A673 (cell line): ENCODE data around the gene UPK2. TPM values are rescaled to one million over a fixed set of nuclear protein-coding genes. Genes with fewer than 3 reads are reported as not detected.
A peak's percentile ranks its signal among the peaks of the same experiment; 100 is the strongest.

ENCODE experiments used
- BruUV-seq: library from RNA; stranded (reverse); fragments of 400-500 nt; replicated peaks from 2 replicates; lab custom pipeline; 2021; lab: Mats Ljungman, UMichigan
- CTCF ChIA-PET: fragments of 300-600 bp; sonication (Branson Sonifier 250); formaldehyde crosslinking; loops from one replicate; lab custom pipeline; 2022; ENCODE audit warnings: antibody characterized with exemption; lab: Charles Lee
- POLR2A ChIA-PET: fragments of 300-600 bp; sonication (Branson Sonifier 250); formaldehyde crosslinking; loops from one replicate; lab custom pipeline; 2022; ENCODE audit warnings: antibody characterized with exemption; ENCODE audit not compliant: low non-redundant PET; lab: Charles Lee
- DNase-seq: peaks from one replicate; pipeline ENCODE4 v3.0.0-alpha.2; 2015; ENCODE audit warnings: low spot score
- H3K27ac ChIP-seq: fragments of 200-600 bp; sonication (generic); 2 replicates; pipeline ENCODE4 v1.5.1; 2016; ENCODE audit warnings: mixed run types, low read depth, mild to moderate bottlenecking, mixed read lengths, antibody characterized with exemption, low read length; ENCODE audit not compliant: poor library complexity, severe bottlenecking
- H3K27me3 ChIP-seq: fragments of 200-600 bp; sonication (generic); replicated peaks from 2 replicates; pipeline ENCODE4 v1.6.1; 2017; ENCODE audit warnings: mixed run types, low read depth, mild to moderate bottlenecking, mixed read lengths, antibody characterized with exemption, low read length; ENCODE audit not compliant: insufficient read depth, poor library complexity
- H3K36me3 ChIP-seq: fragments of 200-600 bp; sonication (generic); 2 replicates; pipeline ENCODE4 v1.6.1; 2016; ENCODE audit warnings: mixed run types, mild to moderate bottlenecking, mixed read lengths, antibody characterized with exemption, low read length; ENCODE audit not compliant: insufficient read depth, poor library complexity, severe bottlenecking
- H3K4me1 ChIP-seq: fragments of 200-600 bp; sonication (generic); 2 replicates; pipeline ENCODE4 v1.6.1; 2017; ENCODE audit warnings: mixed run types, mild to moderate bottlenecking, mixed read lengths, antibody characterized with exemption, low read length; ENCODE audit not compliant: insufficient read depth, poor library complexity, severe bottlenecking
- H3K4me3 ChIP-seq: fragments of 200-600 bp; sonication (generic); 2 replicates; pipeline ENCODE4 v1.5.1; 2016; ENCODE audit warnings: low read depth, mixed run types, mild to moderate bottlenecking, mixed read lengths, low read length; ENCODE audit not compliant: poor library complexity, severe bottlenecking
- H3K9me3 ChIP-seq: fragments of 200-600 bp; sonication (generic); 2 replicates; pipeline ENCODE4 v1.6.1; 2016; ENCODE audit warnings: mixed run types, low read depth, mild to moderate bottlenecking, mixed read lengths, antibody characterized with exemption, low read length; ENCODE audit not compliant: poor library complexity, severe bottlenecking
- EZH2 ChIP-seq: fragments of 200-600 bp; sonication (generic); IDR thresholded peaks from 2 replicates; pipeline ENCODE4 v1.6.1; 2017; ENCODE audit warnings: borderline replicate concordance, low read depth, mild to moderate bottlenecking, mixed read lengths, antibody characterized with exemption, low read length; ENCODE audit not compliant: poor library complexity, severe bottlenecking
- intact Hi-C: fragments of 100-400 bp; cut with micrococcal nuclease; formaldehyde crosslinking; loops from one replicate; pipeline ENCODE4 v1.10.0; 2022; ENCODE audit not compliant: unreplicated experiment
- total RNA-seq: library from RNA; stranded (reverse); gene quantifications from 2 replicates; pipeline ENCODE4 v1.2.3, GENCODE V29; 2021
- TF ChIP-seq, protein P1 (sequence below): fragments of 300-800, 200-600 bp; sonication (generic); conservative IDR thresholded peaks from 2 replicates; pipeline ENCODE4 v1.5.1; 2017; ENCODE audit warnings: low read depth, mild to moderate bottlenecking, antibody characterized with exemption, low read length, moderate library complexity, mixed read lengths

The UPK2 gene
- total RNA-seq, 1 experiment from 2014 or later = not detected

DNA sequence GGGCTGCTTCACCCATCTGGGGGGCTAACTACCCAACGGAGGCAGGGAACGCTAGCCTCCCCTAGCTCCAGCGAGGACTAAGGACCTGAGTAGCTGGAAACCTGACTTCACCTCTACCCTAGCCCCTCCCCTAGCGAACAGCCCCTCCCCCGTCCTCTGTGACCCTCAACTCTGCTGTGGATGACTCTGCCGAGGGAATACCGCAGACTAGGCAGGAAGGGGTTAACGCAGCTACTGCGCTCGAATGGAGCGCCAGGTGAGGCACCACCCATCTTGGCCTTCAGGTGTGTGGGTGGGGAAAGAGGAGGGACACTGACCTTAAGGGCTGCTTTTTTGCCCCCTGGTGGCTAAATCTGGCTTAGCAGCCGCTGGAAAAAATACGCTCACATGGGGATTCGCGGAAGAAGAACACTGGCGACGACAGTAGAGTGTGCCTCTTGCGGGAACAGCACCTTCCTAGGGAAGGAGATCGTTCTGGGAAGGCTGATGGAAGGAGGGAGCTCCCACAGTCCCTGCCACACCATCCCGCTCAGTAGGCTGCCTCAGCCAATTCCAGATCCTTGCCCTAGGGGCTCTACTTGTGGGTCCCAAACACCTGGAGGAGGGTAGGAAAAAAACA, 25.9 kb upstream of the UPK2 start:
- H3K4me1 ChIP-seq = peaks cover 23% of the 10 kb centered on the region
- POLR2A ChIA-PET = no interaction called here
- no peaks in the 10 kb centered on the region for H3K36me3 ChIP-seq
- no TSS peak for BruUV-seq
- TF ChIP-seq, protein P1, sequence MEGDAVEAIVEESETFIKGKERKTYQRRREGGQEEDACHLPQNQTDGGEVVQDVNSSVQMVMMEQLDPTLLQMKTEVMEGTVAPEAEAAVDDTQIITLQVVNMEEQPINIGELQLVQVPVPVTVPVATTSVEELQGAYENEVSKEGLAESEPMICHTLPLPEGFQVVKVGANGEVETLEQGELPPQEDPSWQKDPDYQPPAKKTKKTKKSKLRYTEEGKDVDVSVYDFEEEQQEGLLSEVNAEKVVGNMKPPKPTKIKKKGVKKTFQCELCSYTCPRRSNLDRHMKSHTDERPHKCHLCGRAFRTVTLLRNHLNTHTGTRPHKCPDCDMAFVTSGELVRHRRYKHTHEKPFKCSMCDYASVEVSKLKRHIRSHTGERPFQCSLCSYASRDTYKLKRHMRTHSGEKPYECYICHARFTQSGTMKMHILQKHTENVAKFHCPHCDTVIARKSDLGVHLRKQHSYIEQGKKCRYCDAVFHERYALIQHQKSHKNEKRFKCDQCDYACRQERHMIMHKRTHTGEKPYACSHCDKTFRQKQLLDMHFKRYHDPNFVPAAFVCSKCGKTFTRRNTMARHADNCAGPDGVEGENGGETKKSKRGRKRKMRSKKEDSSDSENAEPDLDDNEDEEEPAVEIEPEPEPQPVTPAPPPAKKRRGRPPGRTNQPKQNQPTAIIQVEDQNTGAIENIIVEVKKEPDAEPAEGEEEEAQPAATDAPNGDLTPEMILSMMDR = peak; percentile 99
- TF ChIP-seq EZH2 = no peak
- intact Hi-C loops = no loop called here
- peak overlapping the region; percentile 70 for H3K4me3 ChIP-seq
- H3K27ac ChIP-seq = peak overlapping the region; percentile 60
- H3K27me3 ChIP-seq = no peaks in the 10 kb centered on the region
- CTCF ChIA-PET = interaction anchor here (0.6 to 3.7 kb wide), 7 partner anchors 9 to 138 kb away, joined by 3 to 49 read pairs (median 5); partner anchors contain the start of gene VPS11
- H3K9me3 ChIP-seq = no peaks in the 10 kb centered on the region
- DNase-seq = peak; percentile 90

DNA sequence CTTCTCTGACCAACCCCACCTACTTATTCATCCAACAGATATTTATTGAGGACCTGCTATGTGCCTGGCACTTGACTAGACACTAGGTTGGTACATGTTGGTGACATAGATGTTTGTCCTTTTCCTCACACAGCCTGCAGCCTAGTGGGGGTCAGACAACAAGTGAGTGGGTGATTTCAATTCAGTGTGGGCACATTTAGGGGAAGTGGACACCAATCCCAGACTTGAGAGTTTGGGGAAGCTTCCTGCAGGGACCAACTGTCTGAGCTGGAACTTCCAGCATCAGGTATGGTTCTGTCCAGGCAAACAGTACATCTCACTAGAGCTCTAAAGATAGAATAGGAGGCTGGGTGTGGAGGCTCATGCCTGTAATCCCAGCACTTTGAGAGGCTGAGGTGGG, 24.5 kb upstream of the UPK2 start:
- no peak overlapping the region for H3K27ac ChIP-seq
- no peaks in the 10 kb centered on the region for H3K36me3 ChIP-seq
- no peaks in the 10 kb centered on the region for H3K27me3 ChIP-seq
- CTCF ChIA-PET = no interaction called here
- intact Hi-C loops = no loop called here
- H3K4me3 ChIP-seq = no peak overlapping the region
- no peaks in the 10 kb centered on the region for H3K9me3 ChIP-seq
- TF ChIP-seq EZH2 = no peak
- TF ChIP-seq, protein P1 = no peak
- POLR2A ChIA-PET = no interaction called here
- BruUV-seq = no TSS peak
- DNase-seq = no peak
- peaks cover 18% of the 10 kb centered on the region for H3K4me1 ChIP-seq

DNA sequence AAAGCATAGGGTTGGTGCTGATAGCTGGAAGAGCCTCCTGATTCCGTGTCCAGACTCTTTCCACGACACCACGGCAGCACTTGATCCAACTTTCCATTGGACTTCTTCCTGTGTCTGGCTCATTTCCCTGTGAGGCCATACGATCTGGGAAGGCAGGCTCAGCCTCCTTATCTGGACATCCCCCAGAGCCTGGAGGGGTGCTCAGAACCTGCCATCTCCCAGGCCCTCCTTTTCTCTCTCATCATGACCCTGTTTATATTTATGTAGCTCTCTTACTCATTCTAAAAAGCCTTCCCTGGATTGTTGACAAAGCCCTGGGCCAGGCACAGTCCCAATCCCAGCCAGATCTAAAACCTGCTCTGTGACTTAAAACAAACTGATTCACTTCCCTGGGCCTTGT, 22.6 kb upstream of the UPK2 start:
- intact Hi-C loops = no loop called here
- DNase-seq = no peak
- H3K4me3 ChIP-seq = no peak overlapping the region
- POLR2A ChIA-PET = no interaction called here
- no peak overlapping the region for H3K27ac ChIP-seq
- CTCF ChIA-PET = no interaction called here
- no peaks in the 10 kb centered on the region for H3K27me3 ChIP-seq
- no TSS peak for BruUV-seq
- no peak for TF ChIP-seq EZH2
- TF ChIP-seq, protein P1 = no peak
- H3K9me3 ChIP-seq = no peaks in the 10 kb centered on the region
- H3K4me1 ChIP-seq = peaks cover 10% of the 10 kb centered on the region
- H3K36me3 ChIP-seq = no peaks in the 10 kb centered on the region
